Activated CD8-positive, alpha-beta memory T cell treated with anti-CD3 and anti-CD28 coated beads for 36 hours (primary cell): Measurements from ENCODE around the gene SASH1. TPM values are rescaled to one million over a fixed set of nuclear protein-coding genes. Genes with fewer than 3 reads are reported as not detected.
"Not testable (repeated sequence)": the region's sequence is repeated elsewhere in the genome, so short reads cannot be mapped to it uniquely, and the experiment has no call there.

Source experiments
- CTCF ChIA-PET: fragments of 350-600 bp; sonication (Branson Sonifier 250); formaldehyde crosslinking; loops from one replicate; lab custom pipeline; 2021; ENCODE audit warnings: antibody characterized with exemption; lab: Charles Lee
- POLR2A ChIA-PET: fragments of 350-600 bp; sonication (Branson Sonifier 250); formaldehyde crosslinking; loops from one replicate; lab custom pipeline; 2021; ENCODE audit warnings: antibody characterized with exemption; lab: Charles Lee
- total RNA-seq, 2 experiments: library from RNA; stranded (reverse); gene quantifications; one replicate each; pipeline ENCODE4 v1.2.3, GENCODE V29; 2021

The SASH1 gene
- total RNA-seq, 2 experiments from 2014 or later = 1.0 to 1.2 TPM

GRCh38 chr6:148580442-148580841 is 237.8 kb downstream of the SASH1 start:
- CTCF ChIA-PET = no interaction called here
- POLR2A ChIA-PET = no interaction called here

GRCh38 chr6:148583631-148584030 is 241.0 kb downstream of the SASH1 start:
- CTCF ChIA-PET = no interaction called here

GRCh38 chr6:148585641-148586040 is 243.0 kb downstream of the SASH1 start:
- CTCF ChIA-PET = not testable (repeated sequence)

More at GRCh38 chr6:148583631-148584030, 241.0 kb downstream of the SASH1 start:
- POLR2A ChIA-PET = no interaction called here

DNA sequence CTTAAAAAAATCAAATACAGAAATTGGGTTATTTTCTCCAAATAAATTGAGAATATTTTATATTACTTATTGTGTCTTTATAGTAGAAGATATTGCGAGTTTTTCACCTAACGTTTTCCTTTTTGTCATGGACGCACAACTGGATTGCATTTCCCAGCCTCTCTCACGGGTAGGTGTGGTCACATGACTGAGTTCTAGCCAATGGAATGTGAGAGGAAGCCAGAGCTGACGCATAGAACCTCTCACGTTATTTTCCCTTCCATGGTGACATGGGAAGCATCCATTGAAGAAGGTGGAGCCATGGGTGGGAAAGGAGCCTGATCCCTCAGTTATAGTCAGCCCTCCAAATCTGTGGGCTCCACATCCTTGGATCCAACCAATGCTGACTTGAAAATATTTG is 248.2 kb downstream of the SASH1 start:
- POLR2A ChIA-PET = no interaction called here
- CTCF ChIA-PET = no interaction called here

More at GRCh38 chr6:148585641-148586040, 243.0 kb downstream of the SASH1 start:
- POLR2A ChIA-PET = not testable (repeated sequence)

- ChIA-PET POLR2A (no interaction called here), CTCF (no interaction called here)
Observed at GRCh38 chr6:148591656-148592055, 249.0 kb downstream of the SASH1 start.

GRCh38 chr6:148593130-148593812 is 250.6 kb downstream of the SASH1 start:
- ChIA-PET CTCF (no interaction called here), POLR2A (no interaction called here)

DNA sequence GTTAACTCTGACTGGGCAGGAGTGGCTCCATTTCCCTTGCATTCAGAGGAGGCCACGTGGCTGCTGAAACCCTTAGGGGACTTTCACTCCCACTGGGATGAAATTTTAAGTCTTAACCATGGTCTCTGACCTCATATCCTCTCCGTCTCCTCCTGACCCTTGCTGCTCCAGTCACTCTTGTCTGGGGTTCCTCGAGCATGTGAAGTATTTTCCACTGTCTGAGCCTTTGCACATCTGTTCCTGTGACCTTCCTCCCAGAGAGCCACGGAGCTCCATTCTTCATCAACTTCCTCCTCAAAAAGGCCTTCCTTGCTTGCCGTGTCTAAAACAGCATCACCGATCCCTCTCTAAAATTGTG is 251.2 kb downstream of the SASH1 start:
- ChIA-PET POLR2A (no interaction called here), CTCF (no interaction called here)

DNA sequence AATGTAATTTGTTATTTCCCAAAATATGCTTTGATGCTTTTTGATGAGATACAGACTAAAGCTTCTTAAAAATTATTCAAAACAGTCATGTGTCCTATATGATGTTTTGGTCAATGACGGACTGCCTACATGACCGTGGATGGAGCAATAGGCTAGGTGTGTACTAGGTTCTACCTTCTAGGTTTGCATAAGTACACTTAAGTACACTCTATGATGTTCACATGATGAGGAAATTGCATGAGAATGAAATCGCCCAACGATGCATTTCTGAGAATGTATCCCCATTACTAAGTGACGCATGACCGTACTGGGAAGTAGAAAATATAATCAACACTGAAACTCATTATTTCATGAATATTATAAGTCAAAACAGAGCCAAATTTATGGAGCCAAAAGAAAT is 252.9 kb downstream of the SASH1 start:
- ChIA-PET CTCF (interaction anchor here (0.8 kb wide), 1 partner anchor 348 kb away, joined by 3 read pairs; no protein-coding TSS in a partner anchor), POLR2A (no interaction called here)

DNA sequence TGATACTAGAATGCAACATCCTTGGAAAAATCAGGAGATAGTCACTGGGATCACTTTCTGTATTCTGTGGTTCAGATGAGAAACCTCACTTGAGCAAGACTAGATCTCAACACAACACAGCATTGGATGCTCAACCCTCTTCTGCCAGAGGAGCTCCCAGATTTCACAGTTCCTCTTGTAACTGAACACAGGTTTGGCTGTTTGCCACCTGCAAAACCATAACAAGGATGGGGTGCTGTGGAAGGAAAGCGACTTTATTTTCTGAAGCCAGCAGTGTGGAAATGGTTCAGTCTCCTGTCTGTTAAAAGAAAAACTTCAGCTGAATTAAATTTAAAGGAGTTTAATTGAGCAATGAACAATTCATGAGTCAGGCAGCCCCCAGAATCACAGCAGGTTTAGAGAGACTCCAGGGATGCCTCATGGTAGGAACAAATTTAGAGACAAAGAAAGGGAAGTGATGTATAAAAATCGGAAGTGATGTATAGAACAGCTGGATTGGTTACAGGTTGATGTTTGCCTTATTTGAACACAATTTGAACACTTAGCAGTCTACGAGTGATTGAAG is 254.3 kb downstream of the SASH1 start:
- CTCF ChIA-PET = no interaction called here
- POLR2A ChIA-PET = no interaction called here

- CTCF ChIA-PET = no interaction called here
- POLR2A ChIA-PET = no interaction called here
Observed at GRCh38 chr6:148598724-148599123, 256.1 kb downstream of the SASH1 start.

DNA sequence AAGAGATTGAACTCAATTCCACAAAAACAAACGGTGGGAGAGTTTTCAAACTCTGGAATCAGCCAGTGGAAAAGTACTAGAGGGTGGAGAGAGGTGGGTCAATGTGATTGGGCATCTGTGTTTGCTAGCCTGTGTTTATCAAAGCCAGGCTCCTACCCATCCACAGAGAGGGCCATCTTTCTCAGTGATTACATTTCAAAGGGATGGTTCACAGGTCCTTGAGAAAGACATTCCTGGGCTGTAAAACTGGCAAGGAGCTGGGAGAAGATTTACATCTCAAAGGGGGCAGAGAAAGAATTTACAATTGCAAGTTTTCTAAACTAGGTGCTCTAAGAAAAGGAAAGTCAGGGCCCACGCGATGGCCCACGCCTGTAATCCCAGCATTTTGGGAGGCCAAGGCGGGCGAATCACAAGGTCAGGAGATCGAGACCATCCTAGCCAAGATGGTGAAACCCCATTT is 257.4 kb downstream of the SASH1 start:
- ChIA-PET CTCF (no interaction called here), POLR2A (no interaction called here)
